DMS53 treated with DMSO at 0.1 percent for 48 hours (cell line): ENCODE measurements around the gene LRRC1.
A peak's percentile ranks its signal among the peaks of the same experiment; 100 is the strongest.
"Not testable (repeated sequence)": the region's sequence is repeated elsewhere in the genome, so short reads cannot be mapped to it uniquely, and the experiment has no call there.

ENCODE experiments used
- DNase-seq: peaks from one replicate; lab custom pipeline; 2025; ENCODE audit not compliant: unreplicated experiment; lab: John Stamatoyannopoulos, UW

LRRC1 gene

GRCh38 chr6:53794720-53795339 is at the start of gene LRRC1:
LRRC1 (plus strand) TSS chr6:53795005; CDS start chr6:53795257, 252 bp downstream.
- peak; percentile 80 for DNase-seq

DNA sequence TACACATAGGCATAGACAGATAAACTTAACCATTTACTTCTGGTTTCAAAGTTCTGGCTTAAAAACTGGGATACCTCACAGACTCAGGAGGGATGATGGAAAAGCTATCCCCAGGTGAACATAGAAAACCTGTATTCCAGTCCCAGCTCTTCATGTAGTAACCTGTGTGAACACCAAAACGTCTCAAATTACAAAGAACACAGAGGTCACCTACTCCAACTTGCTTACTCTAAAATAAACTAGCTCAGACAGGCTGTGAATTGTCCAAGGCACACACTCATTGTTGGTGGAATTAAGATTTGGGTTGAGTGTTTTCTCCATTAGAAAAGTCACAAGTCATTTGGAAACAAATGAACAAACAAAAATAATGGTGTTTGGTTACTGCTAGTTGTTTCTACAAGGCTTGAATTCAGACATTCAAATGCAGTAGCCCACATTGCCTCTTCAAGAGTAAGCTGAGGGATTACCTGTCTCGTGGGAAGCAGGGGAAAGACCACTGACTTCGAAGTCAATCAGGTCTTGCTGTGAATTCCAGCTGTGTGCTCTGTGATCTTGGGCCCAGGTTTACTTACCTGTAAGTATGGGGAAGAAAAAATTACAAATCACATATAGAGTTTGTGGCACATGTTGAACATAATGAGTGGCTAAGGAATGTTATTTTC is 48.2 kb upstream of the LRRC1 start:
- DNase-seq = peak; percentile 93

- no peak for DNase-seq
Observed at GRCh38 chr6:53750052-53750650, 44.7 kb upstream of the LRRC1 start.

GRCh38 chr6:53751417-53751816 is 43.4 kb upstream of the LRRC1 start:
- no peak for DNase-seq

DNA sequence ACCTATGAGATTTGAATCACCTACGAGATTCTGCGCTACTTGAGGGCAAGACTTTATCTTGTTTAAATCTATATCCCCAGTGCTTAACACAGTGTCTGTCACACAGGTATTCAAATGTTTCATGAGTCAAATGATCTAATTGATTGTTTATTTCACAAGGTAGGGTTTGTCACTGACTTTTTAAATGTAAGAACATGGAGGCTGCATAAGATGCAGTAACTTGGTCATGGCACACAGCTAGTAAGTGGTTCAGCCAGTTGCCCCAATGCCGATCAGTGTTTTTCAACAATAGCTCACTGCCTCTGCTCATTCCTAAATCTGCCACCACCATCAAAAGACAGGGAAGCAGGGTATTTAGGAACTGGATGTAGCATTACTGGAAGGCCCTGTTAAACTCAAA is 42.4 kb upstream of the LRRC1 start:
- no peak for DNase-seq

- DNase-seq = no peak
Observed at GRCh38 chr6:53752856-53753255, 41.9 kb upstream of the LRRC1 start.

- no peak for DNase-seq
Observed at GRCh38 chr6:53754330-53754729, 40.5 kb upstream of the LRRC1 start.

GRCh38 chr6:53756396-53756795 is 38.4 kb upstream of the LRRC1 start:
- no peak for DNase-seq

- no peak for DNase-seq
Observed at GRCh38 chr6:53758496-53758895, 36.3 kb upstream of the LRRC1 start.

DNA sequence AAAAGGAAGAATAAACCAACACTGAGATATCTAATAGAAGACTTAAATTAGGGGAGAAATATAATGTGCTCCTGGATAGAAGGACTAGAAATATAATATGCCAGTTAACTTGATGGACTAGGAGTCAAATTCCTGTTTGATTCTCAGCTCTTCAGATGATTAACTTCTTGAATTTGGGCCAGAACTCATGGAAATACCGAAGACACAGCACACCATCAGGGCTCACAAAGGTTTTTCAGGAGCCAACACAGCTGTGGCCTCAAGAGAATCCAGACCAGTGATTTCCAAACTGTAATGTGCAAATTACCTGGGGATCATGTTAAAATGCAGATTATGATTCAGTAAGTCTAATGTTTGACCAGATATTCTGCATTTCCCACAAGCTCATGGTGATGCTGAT is 33.8 kb upstream of the LRRC1 start:
- no peak for DNase-seq

GRCh38 chr6:53765270-53765669 is 29.5 kb upstream of the LRRC1 start:
- no peak for DNase-seq

GRCh38 chr6:53766930-53767329 is 27.9 kb upstream of the LRRC1 start:
- DNase-seq = no peak

- DNase-seq = no peak
Observed at GRCh38 chr6:53767941-53768340, 26.9 kb upstream of the LRRC1 start.

DNA sequence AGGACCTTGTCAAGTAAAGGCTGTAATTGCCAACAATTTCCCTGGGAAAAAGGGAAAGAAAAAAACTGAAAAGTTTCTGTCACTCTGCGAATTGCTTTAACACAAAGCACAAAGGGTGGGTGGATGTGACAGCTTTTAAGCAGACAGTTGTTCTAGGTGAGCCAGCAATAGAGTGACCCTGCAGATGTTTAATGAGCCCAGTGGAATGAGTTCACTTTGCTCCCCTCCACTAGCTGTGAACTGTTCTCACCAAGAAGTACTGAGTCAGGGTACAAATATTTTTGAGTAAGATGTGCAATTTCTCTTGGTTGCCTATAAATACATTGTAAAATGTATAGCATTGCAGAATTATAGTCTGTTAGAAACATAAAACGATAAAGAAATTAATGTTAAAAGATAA is 26.2 kb upstream of the LRRC1 start:
- DNase-seq = no peak

DNA sequence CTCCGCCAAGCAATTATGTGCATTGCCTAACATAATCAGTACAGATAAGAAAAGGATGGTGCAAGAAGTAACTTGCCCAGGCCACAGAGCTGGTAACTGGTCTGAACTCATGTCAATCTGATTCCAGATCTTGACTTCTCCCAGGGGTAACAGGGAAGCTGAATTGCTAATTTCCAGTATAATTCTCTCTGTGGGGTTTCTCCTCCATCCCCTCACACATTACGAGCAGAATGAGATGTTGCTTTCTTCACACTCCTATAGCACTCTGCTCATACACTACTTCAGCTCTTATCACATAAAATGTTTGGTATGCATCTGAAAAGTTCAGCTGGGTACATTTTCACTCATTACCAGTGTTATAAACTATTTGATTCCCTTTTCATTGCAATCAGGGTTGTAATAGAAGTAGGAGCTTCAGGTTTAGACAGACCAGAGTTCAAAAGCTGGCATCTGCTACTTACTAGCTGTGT is 24.0 kb upstream of the LRRC1 start:
- no peak for DNase-seq

GRCh38 chr6:53771785-53772624 is 22.8 kb upstream of the LRRC1 start:
- no peak for DNase-seq

GRCh38 chr6:53773044-53773696 is 21.6 kb upstream of the LRRC1 start:
- no peak for DNase-seq

DNA sequence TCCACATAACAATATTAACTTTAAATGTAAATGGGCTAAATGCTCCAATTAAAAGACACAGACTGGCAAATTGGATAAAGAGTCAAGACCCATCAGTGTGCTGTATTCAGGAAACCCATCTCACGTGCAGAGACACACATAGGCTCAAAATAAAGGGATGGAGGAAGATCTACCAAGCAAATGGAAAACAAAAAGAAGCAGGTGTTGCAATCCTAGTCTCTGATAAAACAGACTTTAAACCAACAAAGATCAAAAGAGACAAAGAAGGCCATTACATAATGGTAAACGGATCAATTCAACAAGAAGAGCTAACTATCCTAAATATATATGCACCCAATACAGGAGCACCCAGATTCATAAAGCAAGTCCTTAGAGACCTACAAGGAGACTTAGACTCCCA is 18.7 kb upstream of the LRRC1 start:
- DNase-seq = not testable (repeated sequence)

GRCh38 chr6:53784991-53785390 is 9.8 kb upstream of the LRRC1 start:
- DNase-seq = not testable (repeated sequence)

DNA sequence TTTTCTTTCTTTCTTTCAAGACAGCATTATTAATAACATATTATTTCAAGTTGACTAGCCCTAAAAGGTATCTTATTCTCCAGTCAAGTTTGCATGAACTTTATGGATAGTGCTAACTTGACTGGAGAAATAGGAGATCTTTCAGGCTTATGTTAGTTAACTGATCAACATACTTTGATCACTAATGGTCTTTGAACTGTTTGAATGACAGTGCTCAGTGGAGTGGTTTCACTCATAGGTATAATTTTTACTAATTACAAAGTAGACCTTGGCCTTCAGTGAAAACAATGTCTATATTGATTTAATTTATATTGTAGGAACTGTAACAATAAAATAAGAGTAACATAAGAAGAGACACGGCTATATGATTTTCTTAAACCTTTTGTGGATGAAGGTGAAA is 8.0 kb upstream of the LRRC1 start:
- no peak for DNase-seq

- no peak for DNase-seq
Observed at GRCh38 chr6:53790886-53791285, 3.9 kb upstream of the LRRC1 start.
